Ectodermal cell (in vitro differentiated cells): ENCODE results near the gene TSBP1.

Experiments
- H3K27ac ChIP-seq: 2 replicates; pipeline ENCODE4 v1.7.0; 2013; ENCODE audit warnings: mild to moderate bottlenecking, low read depth, low read length; ENCODE audit not compliant: insufficient read depth, poor library complexity, severe bottlenecking
- H3K27me3 ChIP-seq: 2 replicates; pipeline ENCODE4 v1.7.0; 2013; ENCODE audit warnings: mild to moderate bottlenecking, low read length; ENCODE audit not compliant: insufficient read depth, control insufficient read depth, poor library complexity, severe bottlenecking
- H3K36me3 ChIP-seq: one replicate; pipeline ENCODE4 v1.7.0; 2013; ENCODE audit warnings: low read length; ENCODE audit not compliant: control insufficient read depth, insufficient read depth
- H3K4me1 ChIP-seq: one replicate; pipeline ENCODE4 v1.7.0; 2013; ENCODE audit warnings: low read length; ENCODE audit not compliant: control insufficient read depth, insufficient read depth
- H3K4me3 ChIP-seq: 2 replicates; pipeline ENCODE4 v1.7.0; 2013; ENCODE audit warnings: low read depth, low read length, control low read depth; ENCODE audit not compliant: insufficient read depth
- H3K9me3 ChIP-seq: 2 replicates; pipeline ENCODE4 v1.7.0; 2013; ENCODE audit warnings: mild to moderate bottlenecking, low read length, moderate library complexity; ENCODE audit not compliant: control insufficient read depth
- WGBS, 2 experiments: methylation state at CpG; one replicate each; pipeline ENCODE4 v1.1.7; 2013; ENCODE audit warnings: missing lambda C conversion rate in 2 of 2; 5-methylcytosine and 5-hydroxymethylcytosine counted together

TSBP1 gene

DNA sequence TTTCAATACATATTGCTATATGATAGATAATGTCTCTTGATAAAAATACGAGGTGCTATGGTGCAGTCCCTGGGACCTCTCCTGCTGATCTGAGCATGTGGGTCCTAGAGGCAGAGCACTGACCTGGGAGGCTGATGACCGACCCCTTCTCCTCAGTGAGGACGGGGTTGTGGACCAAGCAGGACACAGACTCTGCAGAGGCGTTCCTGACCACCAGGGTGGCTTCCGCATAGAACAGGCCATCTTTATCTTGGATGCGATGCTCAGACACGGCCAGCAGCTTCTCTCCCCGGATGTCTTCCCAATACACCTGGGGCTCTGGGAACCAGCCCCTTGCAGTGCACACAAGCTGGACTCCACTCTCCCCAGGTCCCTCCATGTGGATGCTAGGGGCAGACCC is 31.1 kb upstream of the TSBP1 start:
- H3K4me1 ChIP-seq: peaks cover 12% of the 10 kb centered on the region
- no peaks in the 10 kb centered on the region for H3K9me3 ChIP-seq
- H3K27ac ChIP-seq: no peak overlapping the region
- H3K27me3 ChIP-seq: no peaks in the 10 kb centered on the region
- no peaks in the 10 kb centered on the region for H3K36me3 ChIP-seq
- no peak overlapping the region for H3K4me3 ChIP-seq
- 84 to 85% methylated on average over 8 of the region's 8 CpGs for WGBS, 2 experiments

DNA sequence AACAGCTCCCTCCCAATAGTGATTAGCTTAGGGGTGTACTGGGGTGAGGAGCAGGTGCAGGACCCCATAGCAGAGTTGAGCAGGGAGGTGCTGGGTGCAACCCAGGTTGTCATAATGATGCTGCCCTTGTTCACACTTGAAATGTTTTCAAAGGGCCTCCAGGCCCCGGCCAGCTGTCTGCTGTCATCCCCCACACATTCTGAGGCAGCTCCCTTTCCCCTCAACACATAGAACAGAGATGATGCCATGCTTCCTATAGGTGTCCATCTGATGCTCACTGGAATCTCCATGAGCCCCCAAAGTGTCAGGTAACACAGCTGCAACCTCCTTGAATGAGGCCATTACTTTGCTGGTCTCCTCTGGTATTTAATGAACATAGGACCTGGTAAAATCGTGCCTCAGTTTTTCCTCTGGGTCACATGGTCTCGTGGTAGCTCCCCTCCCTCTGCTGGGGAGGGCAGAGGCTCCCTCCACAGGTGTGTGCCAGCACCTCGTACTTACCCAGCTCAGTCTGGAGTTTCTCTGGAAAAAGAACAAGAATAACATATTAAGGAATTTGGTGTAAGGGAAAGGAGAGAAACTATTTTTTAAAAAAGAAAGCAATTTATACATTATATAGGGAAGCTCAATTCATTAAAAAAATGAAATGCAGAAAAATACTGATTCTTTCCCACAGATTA is 29.7 kb upstream of the TSBP1 start:
- H3K4me3 ChIP-seq: no peak overlapping the region
- no peaks in the 10 kb centered on the region for H3K27me3 ChIP-seq
- WGBS, 2 experiments: 64 to 65% methylated on average over 3 of the region's 4 CpGs
- no peaks in the 10 kb centered on the region for H3K9me3 ChIP-seq
- H3K27ac ChIP-seq: no peak overlapping the region
- no peaks in the 10 kb centered on the region for H3K36me3 ChIP-seq
- H3K4me1 ChIP-seq: no peaks in the 10 kb centered on the region

DNA sequence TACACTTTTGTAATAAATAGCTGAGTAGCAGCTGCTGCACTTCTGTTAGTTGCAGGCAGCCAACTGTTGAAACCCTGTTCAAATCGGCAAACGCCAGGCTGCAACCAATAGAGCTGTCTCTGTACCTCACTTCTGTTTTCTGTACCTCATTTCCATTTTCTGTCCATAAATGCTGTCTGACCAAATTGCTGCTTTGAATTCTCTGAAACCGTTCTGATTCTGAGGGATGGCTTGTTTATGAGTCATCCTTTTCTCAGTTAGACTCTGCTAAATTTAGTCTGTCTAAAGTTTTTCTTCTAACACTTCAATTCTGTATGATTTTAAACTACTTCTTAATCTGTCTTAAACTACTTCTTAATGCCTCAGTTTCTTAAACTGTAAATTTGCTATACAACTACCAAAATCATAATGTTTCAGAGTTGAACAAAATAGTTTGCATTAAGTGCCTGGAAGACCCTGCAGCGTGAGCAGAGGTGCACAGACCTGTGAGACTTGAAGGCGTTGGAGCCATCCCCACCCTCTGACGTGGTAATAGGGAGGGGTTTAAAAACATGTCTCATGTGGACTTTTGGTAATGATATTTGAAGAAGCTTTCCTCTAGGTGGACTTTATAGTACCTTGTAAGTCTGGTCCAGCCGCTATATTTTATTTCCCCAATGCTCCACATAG is 25.7 kb upstream of the TSBP1 start:
- Histone ChIP-seq H3K27ac (no peak overlapping the region), H3K27me3 (no peaks in the 10 kb centered on the region), H3K4me1 (no peaks in the 10 kb centered on the region), H3K36me3 (no peaks in the 10 kb centered on the region), H3K4me3 (no peak overlapping the region), H3K9me3 (no peaks in the 10 kb centered on the region)
- 87 to 89% methylated on average over 7 of the region's 7 CpGs for WGBS, 2 experiments

DNA sequence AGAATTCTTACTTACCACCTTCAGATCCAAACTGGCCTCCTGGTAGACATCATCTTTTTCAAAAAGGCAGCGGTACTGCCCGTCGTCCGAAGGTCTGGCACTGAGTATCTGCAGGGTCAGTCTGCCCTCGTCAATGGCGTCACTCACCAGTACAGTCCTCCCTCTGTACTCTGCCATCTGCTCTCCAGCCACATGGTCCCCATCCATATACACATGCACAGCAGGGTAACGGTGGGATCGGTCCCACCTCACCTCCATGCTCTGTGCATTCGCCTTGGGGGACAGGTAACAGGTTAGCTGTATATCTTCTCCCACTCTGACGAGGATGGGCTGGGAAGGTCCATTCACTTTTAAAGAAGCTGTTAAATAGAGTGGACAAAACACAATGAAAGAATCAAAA is 24.3 kb upstream of the TSBP1 start:
- no peaks in the 10 kb centered on the region for H3K4me1 ChIP-seq
- H3K9me3 ChIP-seq: no peaks in the 10 kb centered on the region
- no peak overlapping the region for H3K4me3 ChIP-seq
- H3K36me3 ChIP-seq: no peaks in the 10 kb centered on the region
- no peak overlapping the region for H3K27ac ChIP-seq
- 95 to 96% methylated on average over 10 of the region's 10 CpGs for WGBS, 2 experiments
- H3K27me3 ChIP-seq: no peaks in the 10 kb centered on the region

DNA sequence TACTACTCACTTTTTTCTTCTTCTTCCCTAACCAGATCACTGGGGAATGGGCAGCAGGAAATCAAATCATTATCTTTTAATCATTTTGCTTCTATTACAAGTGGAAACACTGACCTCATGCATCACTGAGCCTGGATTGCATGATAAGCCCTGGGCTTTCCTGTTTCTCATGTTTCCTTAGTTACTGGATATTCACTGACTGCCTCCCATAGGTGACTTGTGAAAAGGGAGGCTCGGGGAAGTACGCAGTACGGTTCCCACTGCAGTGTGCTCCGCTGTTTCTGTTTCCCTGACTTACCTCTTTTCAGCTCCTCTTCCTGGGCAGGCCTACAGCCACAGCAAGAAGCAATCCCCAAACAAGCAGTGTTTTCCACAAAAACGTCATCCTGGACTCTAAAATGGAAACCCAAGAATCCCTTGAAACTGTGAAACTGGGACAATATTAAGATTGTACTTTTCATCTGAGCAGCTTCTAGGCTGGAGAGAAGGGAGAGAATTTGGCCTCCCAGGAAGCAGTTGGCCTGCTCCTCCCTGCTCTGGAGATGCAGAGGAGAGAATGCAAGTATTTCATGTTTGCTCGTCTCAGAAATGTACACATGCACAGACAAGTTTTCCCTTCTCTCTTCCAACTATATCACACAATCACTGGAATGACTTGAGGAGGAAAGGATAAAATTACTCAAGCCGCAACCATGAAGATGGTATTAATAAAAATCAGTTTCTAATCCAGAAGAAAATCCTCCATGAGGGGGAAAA is 22.1 kb upstream of the TSBP1 start:
- 86 to 89% methylated on average over 6 of the region's 7 CpGs for WGBS, 2 experiments
- no peaks in the 10 kb centered on the region for H3K36me3 ChIP-seq
- no peaks in the 10 kb centered on the region for H3K27me3 ChIP-seq
- no peak overlapping the region for H3K4me3 ChIP-seq
- H3K4me1 ChIP-seq: no peaks in the 10 kb centered on the region
- no peaks in the 10 kb centered on the region for H3K9me3 ChIP-seq
- H3K27ac ChIP-seq: no peak overlapping the region

DNA sequence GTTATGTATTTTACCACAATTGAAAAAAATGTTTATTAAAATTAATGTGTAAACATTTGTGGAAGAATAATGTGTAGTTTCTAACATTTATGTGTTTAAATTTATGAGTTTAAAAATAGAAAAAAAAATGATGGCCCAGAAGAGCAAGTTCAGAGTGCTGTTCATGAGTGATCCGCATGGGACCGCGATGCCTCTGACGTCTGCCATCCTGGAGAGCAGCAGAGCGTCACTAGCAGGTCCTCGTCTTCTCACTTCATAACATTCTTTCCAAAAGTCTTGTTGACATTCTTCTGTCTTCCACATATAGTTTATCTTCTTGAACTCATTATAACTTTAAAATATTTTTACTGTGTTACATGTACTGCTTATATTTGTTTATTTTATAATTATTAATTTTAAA is 19.8 kb upstream of the TSBP1 start:
- H3K27me3 ChIP-seq: no peaks in the 10 kb centered on the region
- 95 to 97% methylated on average over 6 of the region's 6 CpGs for WGBS, 2 experiments
- H3K4me1 ChIP-seq: no peaks in the 10 kb centered on the region
- H3K9me3 ChIP-seq: no peaks in the 10 kb centered on the region
- no peaks in the 10 kb centered on the region for H3K36me3 ChIP-seq
- no peak overlapping the region for H3K27ac ChIP-seq
- no peak overlapping the region for H3K4me3 ChIP-seq

DNA sequence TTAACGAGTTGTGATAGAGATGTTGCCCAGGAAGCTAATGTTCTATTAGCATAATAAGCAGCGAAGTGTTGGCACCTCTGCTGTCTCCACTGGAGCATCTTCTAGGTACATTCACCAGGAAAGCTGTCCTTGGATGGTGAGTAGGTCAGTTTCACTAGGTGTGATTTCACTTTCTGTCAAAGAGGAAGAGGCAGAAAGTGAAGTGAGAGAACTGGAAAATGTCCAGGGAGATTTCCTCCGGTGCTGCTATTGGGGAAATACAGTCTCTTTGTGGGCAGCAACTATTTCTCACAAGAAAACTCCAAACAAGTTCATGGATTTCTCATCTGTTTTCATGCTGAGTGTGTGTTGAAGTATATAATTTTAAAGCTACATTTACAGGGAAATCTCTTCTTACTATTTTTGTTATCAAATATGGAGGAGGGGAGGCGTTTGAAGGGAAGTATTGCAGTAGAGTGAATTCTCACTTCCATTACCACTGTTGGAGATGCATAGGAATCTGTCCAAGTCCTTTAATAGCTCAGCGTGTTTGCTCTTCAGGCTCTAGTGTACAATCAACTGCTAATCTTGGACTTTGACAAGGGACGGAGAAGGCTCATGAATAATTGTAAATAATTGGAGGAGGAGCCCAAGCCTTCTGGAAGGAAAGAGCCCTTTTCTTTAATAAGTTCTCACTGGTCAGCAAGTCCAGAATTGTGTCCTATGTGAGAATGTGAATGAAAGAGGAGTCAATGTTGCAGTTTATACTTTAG is 16.1 kb upstream of the TSBP1 start:
- no peaks in the 10 kb centered on the region for H3K9me3 ChIP-seq
- H3K27ac ChIP-seq: no peak overlapping the region
- WGBS, 2 experiments: 77 to 86% methylated on average over 5 to 6 of the region's 6 CpGs
- no peak overlapping the region for H3K4me3 ChIP-seq
- no peaks in the 10 kb centered on the region for H3K4me1 ChIP-seq
- H3K36me3 ChIP-seq: no peaks in the 10 kb centered on the region
- no peaks in the 10 kb centered on the region for H3K27me3 ChIP-seq

DNA sequence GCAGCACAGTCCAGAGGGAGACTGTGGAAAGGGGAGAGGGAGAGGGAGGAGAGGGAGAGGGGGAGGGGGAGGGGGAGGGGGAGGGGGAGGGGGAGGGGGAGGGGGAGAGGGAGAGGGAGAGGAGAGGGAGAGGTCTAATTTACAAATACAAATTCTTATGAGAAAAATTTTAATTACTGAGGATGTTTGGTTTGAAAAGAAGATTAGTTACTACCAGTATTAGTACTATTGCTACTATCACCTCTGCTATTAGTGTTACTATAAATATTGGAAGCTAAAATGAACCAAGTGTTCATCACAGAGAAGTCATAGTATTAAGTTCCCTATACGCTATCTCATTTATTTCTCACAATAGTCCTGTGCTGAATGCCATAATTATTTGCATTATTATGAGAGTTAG is 14.3 kb upstream of the TSBP1 start:
- Histone ChIP-seq H3K4me3 (no peak overlapping the region), H3K4me1 (no peaks in the 10 kb centered on the region), H3K27ac (no peak overlapping the region), H3K9me3 (no peaks in the 10 kb centered on the region), H3K27me3 (no peaks in the 10 kb centered on the region), H3K36me3 (no peaks in the 10 kb centered on the region)
- WGBS, 2 experiments: 89% methylated on average over 1 of the region's 1 CpG; no CpG with 5 or more reads in 1 of the 2 experiments

DNA sequence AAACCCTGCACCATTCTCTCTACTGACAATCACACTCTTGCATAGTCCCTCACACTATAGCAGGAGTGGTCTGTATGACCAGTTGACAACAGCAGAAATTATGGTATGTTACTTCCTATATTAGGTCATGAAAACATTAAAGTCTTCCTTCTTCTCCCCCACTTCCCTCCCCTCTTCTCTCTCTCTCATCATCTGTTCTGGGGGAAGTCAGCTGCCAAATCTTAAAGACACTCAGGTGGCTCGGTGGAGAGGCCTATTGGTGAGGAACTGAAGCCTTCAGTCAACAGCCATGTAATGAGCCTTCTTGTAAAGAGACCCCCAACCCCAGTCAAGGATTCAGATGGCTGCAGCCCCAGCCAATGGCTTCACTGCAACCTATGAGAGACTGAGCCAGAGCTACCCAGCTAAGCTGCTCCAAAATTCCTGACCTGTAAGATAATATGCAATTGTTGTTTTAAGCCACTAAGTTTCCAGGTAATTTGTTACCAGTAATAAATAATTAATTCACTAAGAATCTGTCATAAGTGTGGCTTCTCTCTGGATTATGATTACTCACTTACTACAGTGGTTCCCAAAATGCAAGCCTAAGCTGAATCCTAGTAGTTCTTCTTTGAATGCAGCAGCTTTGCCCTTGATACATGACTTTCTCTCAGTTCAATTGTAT is 11.2 kb upstream of the TSBP1 start:
- no peak overlapping the region for H3K4me3 ChIP-seq
- H3K27ac ChIP-seq: no peak overlapping the region
- H3K27me3 ChIP-seq: no peaks in the 10 kb centered on the region
- H3K9me3 ChIP-seq: no peaks in the 10 kb centered on the region
- 35 to 40% methylated on average over 1 of the region's 1 CpG for WGBS, 2 experiments
- no peaks in the 10 kb centered on the region for H3K4me1 ChIP-seq
- H3K36me3 ChIP-seq: no peaks in the 10 kb centered on the region
